Astrocyte of the spinal cord (primary cell): Measurements from ENCODE around the gene ASPDH.
A peak's percentile ranks its signal among the peaks of the same experiment; 100 is the strongest.

ENCODE experiments used
- DNase-seq: peaks from one replicate; pipeline ENCODE4 v3.0.0; 2011; ENCODE audit warnings: low read depth, low spot score
- H3K4me3 ChIP-seq: 2 replicates; pipeline ENCODE4 v1.5.1; 2011; ENCODE audit warnings: low read depth, mild to moderate bottlenecking, low read length, moderate library complexity
- CTCF ChIP-seq: IDR thresholded peaks from 2 replicates; pipeline ENCODE4 v1.5.1; 2012; ENCODE audit warnings: low read depth, mild to moderate bottlenecking, low read length, inconsistent platforms
- in situ Hi-C: cut with HindIII; loops from 2 replicates; pipeline ENCODE4 v1.10.0; 2017; ENCODE audit warnings: low sequenced_read_pairs

Gene ASPDH

GRCh38 chr19:50468818-50469217 lies 44.9 kb downstream of the ASPDH start:
- TF ChIP-seq CTCF: no peak
- H3K4me3 ChIP-seq: no peak overlapping the region
- no peak for DNase-seq
- in situ Hi-C loops: no loop called here

DNA sequence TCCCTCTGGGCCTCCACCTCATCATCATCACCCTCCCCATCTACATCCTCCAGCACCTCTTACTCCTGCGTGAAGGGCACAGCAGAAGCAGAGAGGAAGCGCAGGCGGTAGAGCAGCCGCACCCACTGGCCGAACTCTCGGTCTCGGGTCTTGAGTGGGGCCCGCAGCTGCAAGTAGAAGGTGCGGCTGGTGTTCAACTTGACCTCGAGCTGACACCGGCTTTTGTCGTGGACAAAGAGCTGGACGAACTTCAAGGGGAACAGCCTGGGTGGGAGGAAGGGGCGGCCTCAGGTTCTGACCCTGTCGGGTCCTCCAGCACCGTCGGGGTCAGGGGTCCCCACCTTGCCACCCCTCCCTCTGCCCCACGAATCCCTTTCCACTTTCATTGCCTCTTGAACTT lies 46.1 kb downstream of the ASPDH start:
- no peak for DNase-seq
- no peak overlapping the region for H3K4me3 ChIP-seq
- no peak for TF ChIP-seq CTCF
- in situ Hi-C loops: no loop called here

- TF ChIP-seq CTCF: no peak
- in situ Hi-C loops: no loop called here
- no peak overlapping the region for H3K4me3 ChIP-seq
- no peak for DNase-seq
Measured at GRCh38 chr19:50466706-50467039, 47.0 kb downstream of the ASPDH start.

DNA sequence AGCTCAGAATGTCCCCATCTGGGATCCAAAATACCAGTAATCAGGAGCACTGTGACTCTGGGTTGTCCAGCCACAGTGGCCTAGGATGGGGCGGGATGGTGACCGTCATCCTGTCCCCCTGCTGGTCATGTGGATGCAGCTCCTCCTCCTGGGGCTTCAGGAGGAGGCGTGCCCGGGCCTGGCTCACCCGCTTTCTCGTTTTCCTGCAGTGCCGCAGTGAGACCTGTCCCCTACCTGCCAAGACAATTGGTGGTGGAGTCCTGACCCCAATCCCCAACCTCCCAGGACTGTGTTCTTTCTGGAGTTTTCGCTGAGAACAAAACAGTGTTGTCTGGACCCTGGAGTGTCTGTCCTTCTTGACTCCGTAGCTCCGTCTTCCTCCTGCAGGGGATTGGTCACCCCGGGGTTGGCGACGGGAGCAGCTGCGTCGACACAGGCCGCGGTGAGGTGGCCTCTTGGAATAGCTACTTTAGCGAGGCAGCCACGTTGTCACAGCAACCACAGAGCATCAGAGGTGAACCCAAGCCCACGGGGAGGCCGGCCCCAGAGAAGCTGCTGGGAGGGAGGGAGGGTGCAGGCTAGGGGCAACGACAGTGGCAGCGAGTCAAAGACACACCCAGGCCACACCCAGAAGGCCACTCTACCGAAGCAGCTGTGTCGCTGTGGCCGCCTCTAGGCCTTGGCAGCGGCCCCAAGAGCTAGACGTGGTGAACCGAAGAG lies 47.6 kb downstream of the ASPDH start:
- no peak overlapping the region for H3K4me3 ChIP-seq
- DNase-seq: no peak
- TF ChIP-seq CTCF: peak; percentile 42
- in situ Hi-C loops: no loop called here

DNA sequence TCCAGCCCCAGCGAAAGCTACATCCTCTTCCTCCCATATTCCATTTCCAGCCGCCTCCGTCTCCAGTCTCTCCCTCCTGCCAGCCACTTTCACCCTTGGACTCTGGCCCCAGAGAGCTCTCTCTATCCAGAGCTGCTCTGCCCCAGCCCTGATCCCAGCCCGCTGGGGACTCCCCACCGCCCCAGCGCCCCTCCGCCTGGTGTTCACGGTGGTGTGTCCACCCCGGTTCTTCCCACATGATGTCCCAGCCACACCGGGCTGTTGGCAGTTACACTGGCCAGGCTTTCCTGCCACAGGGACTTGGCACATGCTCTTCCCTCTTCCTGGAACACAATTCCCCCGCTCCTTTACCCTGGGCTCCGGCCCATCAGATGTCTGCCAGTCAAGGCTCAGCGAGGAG lies 48.7 kb downstream of the ASPDH start:
- no peak overlapping the region for H3K4me3 ChIP-seq
- no peak for DNase-seq
- in situ Hi-C loops: no loop called here
- no peak for TF ChIP-seq CTCF

- no peak for DNase-seq
- no peak overlapping the region for H3K4me3 ChIP-seq
- in situ Hi-C loops: no loop called here
- no peak for TF ChIP-seq CTCF
Measured at GRCh38 chr19:50464348-50464747, 49.4 kb downstream of the ASPDH start.

DNA sequence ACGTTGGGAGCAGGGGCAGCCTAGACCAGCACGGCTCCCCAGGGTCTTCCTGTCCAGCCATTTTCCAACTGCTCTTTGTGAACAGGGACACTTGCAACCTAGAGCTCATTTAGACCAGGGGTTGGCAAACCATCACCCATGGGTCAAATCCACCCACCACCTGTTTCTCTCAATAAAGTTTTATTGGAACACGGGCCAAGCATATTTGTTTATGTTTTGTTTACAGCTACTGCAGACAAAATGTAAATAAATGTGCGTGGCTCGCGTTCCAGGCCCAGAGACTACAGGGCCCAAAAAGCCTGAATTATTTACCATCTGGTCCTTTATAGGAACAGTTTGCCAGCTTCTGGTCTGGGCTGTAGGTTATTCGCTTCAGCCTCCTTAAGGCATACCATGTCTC lies 50.7 kb downstream of the ASPDH start:
- no peak for DNase-seq
- H3K4me3 ChIP-seq: no peak overlapping the region
- in situ Hi-C loops: no loop called here
- no peak for TF ChIP-seq CTCF
